ENCODE results near the gene C16orf90.
"Not testable (repeated sequence)": the region's sequence is repeated elsewhere in the genome, so short reads cannot be mapped to it uniquely, and the experiment has no call there.

The C16orf90 gene

GRCh38 chr16:3484318-3485096 is 10.8 kb downstream of the C16orf90 start:
- no peak for DNase-seq (ENCODE audit: low read depth, low spot score)

- no peak for DNase-seq (ENCODE audit: low read depth, low spot score)
Measured at GRCh38 chr16:3482659-3483241, 12.5 kb downstream of the C16orf90 start.

GRCh38 chr16:3481696-3482658 is 13.3 kb downstream of the C16orf90 start:
- DNase-seq (ENCODE audit: low read depth, low spot score), result no peak

GRCh38 chr16:3480901-3481695 is 14.2 kb downstream of the C16orf90 start:
- no peak for DNase-seq (ENCODE audit: low read depth, low spot score)

GRCh38 chr16:3479654-3480216 is 15.6 kb downstream of the C16orf90 start:
- no peak for DNase-seq (ENCODE audit: low read depth, low spot score)

- no peak for DNase-seq (ENCODE audit: low read depth, low spot score)
Measured at GRCh38 chr16:3478242-3478925, 16.9 kb downstream of the C16orf90 start.

GRCh38 chr16:3476409-3476808 is 18.9 kb downstream of the C16orf90 start:
- DNase-seq (ENCODE audit: low read depth, low spot score), result no peak

GRCh38 chr16:3475604-3476375 is 19.5 kb downstream of the C16orf90 start:
- DNase-seq (ENCODE audit: low read depth, low spot score), result no peak

GRCh38 chr16:3474870-3475269 is 20.4 kb downstream of the C16orf90 start:
- not testable (repeated sequence) for DNase-seq (ENCODE audit: low read depth, low spot score)

GRCh38 chr16:3474136-3474779 is 21.0 kb downstream of the C16orf90 start:
- DNase-seq (ENCODE audit: low read depth, low spot score), result no peak

GRCh38 chr16:3473596-3473943 is 21.7 kb downstream of the C16orf90 start:
- not testable (repeated sequence) for DNase-seq (ENCODE audit: low read depth, low spot score)

GRCh38 chr16:3472878-3473595 is 22.3 kb downstream of the C16orf90 start:
- DNase-seq (ENCODE audit: low read depth, low spot score), result no peak

- DNase-seq (ENCODE audit: low read depth, low spot score), result no peak
Measured at GRCh38 chr16:3471518-3472176, 23.6 kb downstream of the C16orf90 start.

GRCh38 chr16:3470723-3471122 is 24.6 kb downstream of the C16orf90 start:
- no peak for DNase-seq (ENCODE audit: low read depth, low spot score)

GRCh38 chr16:3469736-3470135 is 25.6 kb downstream of the C16orf90 start:
- no peak for DNase-seq (ENCODE audit: low read depth, low spot score)

- no peak for DNase-seq (ENCODE audit: low read depth, low spot score)
Measured at GRCh38 chr16:3468501-3468900, 26.8 kb downstream of the C16orf90 start.

GRCh38 chr16:3467921-3468320 is 27.4 kb downstream of the C16orf90 start:
- DNase-seq (ENCODE audit: low read depth, low spot score), result no peak

- DNase-seq (ENCODE audit: low read depth, low spot score), result no peak
Measured at GRCh38 chr16:3467182-3467581, 28.1 kb downstream of the C16orf90 start.

Measured in brain pericyte (primary cell).